ENCODE measurements around the gene C1QB.

DNA sequence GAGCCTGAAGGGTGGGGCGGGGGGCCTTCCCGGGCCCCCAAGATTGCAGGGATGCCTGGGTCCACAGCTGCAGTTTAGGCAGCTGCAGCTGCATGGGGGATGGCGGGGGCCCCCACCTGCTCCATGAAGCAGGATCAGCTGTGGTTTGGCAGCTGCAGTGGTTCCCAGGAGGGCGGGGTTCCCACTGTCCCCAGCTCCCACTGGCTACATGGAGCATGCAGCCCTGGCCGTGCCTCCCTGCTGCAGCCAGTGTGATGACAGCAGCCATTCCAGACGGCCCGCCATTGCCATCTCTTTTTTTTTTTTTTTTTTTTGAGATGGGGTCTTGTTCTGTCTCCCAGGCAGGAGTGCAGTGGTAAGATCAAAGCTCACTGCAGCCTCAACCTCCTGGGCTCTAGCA is 17.6 kb upstream of the C1QB start:
- TF ChIP-seq SIN3A (IDR thresholded peaks at IDR 0.05; ENCODE audit: borderline replicate concordance, low read depth, low read length) (no peak), TAF1 (IDR thresholded peaks at IDR 0.05; ENCODE audit: borderline replicate concordance, low read depth, low read length) (no peak), SMC3 (IDR thresholded peaks at IDR 0.05; ENCODE audit: low read depth, low read length) (no peak), YY1 (IDR thresholded peaks at IDR 0.05; ENCODE audit: low read depth) (no peak), JUND (IDR thresholded peaks at IDR 0.05) (no peak)

Data from SK-N-SH (cell line).